Progenitor cell of endocrine pancreas (in vitro differentiated cells): ENCODE measurements around the gene CHN2. TPM values are rescaled to one million over a fixed set of nuclear protein-coding genes. Genes with fewer than 3 reads are reported as not detected.

Experiments
- DNase-seq: peaks from one replicate; pipeline ENCODE4 v3.0.0; 2021; ENCODE audit warnings: low spot score; ENCODE audit not compliant: unreplicated experiment
- H3K27ac Mint-ChIP-seq: 2 replicates; pipeline ENCODE4 v1.8.0; 2021; ENCODE audit warnings: mild to moderate bottlenecking, moderate library complexity, mixed read lengths
- H3K27me3 Mint-ChIP-seq: 2 replicates; pipeline ENCODE4 v1.8.0; 2021; ENCODE audit warnings: mixed read lengths
- H3K36me3 Mint-ChIP-seq: 2 replicates; pipeline ENCODE4 v1.8.0; 2022; ENCODE audit warnings: mixed read lengths; ENCODE audit not compliant: insufficient read depth
- H3K4me1 Mint-ChIP-seq: 2 replicates; pipeline ENCODE4 v1.8.0; 2021; ENCODE audit warnings: low read depth, mixed read lengths
- H3K4me3 Mint-ChIP-seq: 2 replicates; pipeline ENCODE4 v1.8.0; 2021; ENCODE audit warnings: low read depth, mild to moderate bottlenecking, moderate library complexity, mixed read lengths
- H3K9me3 Mint-ChIP-seq: 2 replicates; pipeline ENCODE4 v1.8.0; 2021; ENCODE audit warnings: low read depth, mixed read lengths
- total RNA-seq: library from RNA; stranded (reverse); gene quantifications from 2 replicates; pipeline ENCODE4 v1.2.1, GENCODE V29; 2021
- TF ChIP-seq, protein P1 (sequence below): fragments of 200-600 bp; sonication (generic); IDR thresholded peaks from one replicate; pipeline ENCODE4 v1.5.0; 2021; ENCODE audit warnings: antibody characterized with exemption, mild to moderate bottlenecking; ENCODE audit not compliant: unreplicated experiment

The CHN2 gene
- total RNA-seq, 1 donor from 2014 or later = 22.0 TPM

DNA sequence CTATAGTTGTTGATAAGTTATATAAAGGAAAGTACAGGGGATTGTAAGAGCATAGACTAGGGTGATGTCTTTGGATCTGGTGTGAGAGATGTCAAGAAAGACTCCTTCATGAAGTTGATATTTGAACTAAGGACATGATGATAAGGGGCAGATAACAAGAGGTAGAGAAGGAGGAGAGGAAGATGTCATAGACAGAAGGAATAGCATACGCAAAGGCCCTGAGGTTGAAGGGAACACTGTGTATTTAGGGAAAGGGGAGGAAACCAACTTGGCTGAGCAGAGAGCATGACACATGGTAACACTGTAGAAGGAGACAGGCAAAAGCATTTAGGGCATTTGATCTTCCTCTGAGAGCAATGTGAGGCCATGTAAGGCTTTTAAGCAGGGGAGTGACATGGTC is 170.8 kb downstream of the CHN2 start:
- Mint-ChIP-seq H3K4me3 (no peak overlapping the region), H3K36me3 (no peaks in the 10 kb centered on the region), H3K27ac (no peak overlapping the region), H3K4me1 (peaks cover 7% of the 10 kb centered on the region), H3K27me3 (no peaks in the 10 kb centered on the region), H3K9me3 (no peaks in the 10 kb centered on the region)
- no peak for DNase-seq
- TF ChIP-seq, protein P1, sequence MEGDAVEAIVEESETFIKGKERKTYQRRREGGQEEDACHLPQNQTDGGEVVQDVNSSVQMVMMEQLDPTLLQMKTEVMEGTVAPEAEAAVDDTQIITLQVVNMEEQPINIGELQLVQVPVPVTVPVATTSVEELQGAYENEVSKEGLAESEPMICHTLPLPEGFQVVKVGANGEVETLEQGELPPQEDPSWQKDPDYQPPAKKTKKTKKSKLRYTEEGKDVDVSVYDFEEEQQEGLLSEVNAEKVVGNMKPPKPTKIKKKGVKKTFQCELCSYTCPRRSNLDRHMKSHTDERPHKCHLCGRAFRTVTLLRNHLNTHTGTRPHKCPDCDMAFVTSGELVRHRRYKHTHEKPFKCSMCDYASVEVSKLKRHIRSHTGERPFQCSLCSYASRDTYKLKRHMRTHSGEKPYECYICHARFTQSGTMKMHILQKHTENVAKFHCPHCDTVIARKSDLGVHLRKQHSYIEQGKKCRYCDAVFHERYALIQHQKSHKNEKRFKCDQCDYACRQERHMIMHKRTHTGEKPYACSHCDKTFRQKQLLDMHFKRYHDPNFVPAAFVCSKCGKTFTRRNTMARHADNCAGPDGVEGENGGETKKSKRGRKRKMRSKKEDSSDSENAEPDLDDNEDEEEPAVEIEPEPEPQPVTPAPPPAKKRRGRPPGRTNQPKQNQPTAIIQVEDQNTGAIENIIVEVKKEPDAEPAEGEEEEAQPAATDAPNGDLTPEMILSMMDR = no peak

DNA sequence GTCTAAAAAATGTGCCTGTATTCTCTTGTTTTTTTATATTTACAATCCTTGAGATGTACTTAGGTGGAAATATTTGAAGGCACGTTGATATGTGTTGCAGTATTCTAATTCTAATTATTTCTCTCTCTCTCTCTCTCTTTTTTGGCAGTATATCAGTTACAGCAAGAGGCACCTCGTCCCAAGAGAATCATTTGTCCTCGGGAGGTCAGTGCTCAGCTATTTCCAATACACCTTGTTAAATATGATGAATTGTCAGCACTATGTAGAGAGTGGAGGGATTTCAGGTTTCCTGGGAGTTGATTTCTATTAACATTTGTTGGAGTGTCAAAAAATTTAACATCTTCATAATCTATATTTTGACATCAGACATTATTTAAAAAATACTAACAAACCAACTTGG is 173.2 kb downstream of the CHN2 start:
- Mint-ChIP-seq H3K4me1 (peaks cover 15% of the 10 kb centered on the region), H3K36me3 (no peaks in the 10 kb centered on the region), H3K9me3 (no peaks in the 10 kb centered on the region), H3K27me3 (no peaks in the 10 kb centered on the region), H3K4me3 (no peak overlapping the region), H3K27ac (no peak overlapping the region)
- no peak for DNase-seq
- TF ChIP-seq, protein P1 = no peak

DNA sequence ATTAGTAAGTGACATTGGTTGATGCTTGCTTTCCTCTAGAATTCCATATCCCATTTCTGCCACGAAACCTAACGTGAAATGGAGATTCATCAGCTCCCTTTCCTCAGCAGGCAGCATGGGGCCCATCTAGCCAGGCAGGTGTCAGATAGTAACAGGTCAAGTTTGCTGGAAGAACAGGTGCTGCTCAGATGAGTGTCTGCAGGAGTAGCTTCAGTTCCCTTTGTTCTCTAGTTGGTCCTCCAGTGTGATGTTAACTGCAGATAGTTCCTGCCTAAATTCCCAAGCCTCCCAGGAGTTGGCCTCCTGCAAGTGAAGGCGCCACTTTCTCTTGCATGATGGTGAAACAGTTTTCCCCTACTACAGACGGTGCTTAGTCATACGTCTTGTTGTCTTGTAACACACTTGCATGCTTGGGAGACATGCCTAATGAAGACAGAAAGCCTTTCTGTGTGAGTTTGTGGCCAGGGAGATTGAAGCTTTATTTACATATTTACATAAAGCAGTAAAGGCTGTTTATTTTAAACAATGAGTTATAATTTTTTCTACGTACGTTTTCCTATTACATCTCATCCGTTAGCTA is 175.4 kb downstream of the CHN2 start:
- TF ChIP-seq, protein P1 = no peak
- Mint-ChIP-seq H3K4me1 (peaks cover 22% of the 10 kb centered on the region), H3K9me3 (no peaks in the 10 kb centered on the region), H3K27me3 (no peaks in the 10 kb centered on the region), H3K36me3 (peaks cover 2% of the 10 kb centered on the region), H3K27ac (no peak overlapping the region), H3K4me3 (no peak overlapping the region)
- DNase-seq = no peak

DNA sequence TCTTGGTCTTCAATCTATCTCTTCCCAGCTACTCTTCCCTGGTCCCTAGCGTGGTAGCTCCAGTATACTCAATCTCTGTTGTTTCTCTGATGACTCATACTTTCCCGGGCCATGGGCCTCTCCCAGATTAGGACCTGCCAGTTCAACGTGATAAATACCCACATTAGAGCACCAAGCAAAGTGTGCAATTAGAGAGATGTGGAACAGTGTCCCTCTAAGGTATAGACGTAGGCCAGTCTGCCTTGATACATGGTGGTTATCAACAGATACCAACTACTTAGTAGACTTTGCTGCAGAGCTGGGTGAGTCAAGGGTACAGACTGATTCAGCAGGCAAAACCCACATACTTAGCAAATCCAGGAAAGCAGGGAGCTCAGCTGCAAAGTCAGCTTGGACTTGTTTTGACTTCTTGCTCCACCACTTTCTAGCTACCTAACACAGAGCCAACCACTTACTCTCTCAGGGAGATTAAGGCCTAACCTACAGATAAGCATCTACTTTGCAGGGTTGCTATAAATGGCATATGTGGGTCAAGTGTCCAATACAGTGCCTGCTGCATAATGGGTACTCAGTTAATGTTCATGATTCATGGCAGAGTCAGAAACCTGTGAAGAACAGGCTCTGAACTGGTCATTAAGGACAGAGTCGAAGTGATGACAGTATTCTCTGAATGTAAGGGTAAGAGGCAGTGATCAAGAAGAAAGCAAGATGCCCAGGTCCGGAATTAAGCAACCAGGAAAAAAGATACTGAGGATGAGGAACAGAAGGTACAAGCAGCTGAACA is 176.1 kb downstream of the CHN2 start:
- peaks cover 27% of the 10 kb centered on the region for H3K4me1 Mint-ChIP-seq
- no peaks in the 10 kb centered on the region for H3K27me3 Mint-ChIP-seq
- no peak for DNase-seq
- peaks cover 3% of the 10 kb centered on the region for H3K36me3 Mint-ChIP-seq
- no peak overlapping the region for H3K27ac Mint-ChIP-seq
- no peak overlapping the region for H3K4me3 Mint-ChIP-seq
- H3K9me3 Mint-ChIP-seq = no peaks in the 10 kb centered on the region
- TF ChIP-seq, protein P1 = no peak

DNA sequence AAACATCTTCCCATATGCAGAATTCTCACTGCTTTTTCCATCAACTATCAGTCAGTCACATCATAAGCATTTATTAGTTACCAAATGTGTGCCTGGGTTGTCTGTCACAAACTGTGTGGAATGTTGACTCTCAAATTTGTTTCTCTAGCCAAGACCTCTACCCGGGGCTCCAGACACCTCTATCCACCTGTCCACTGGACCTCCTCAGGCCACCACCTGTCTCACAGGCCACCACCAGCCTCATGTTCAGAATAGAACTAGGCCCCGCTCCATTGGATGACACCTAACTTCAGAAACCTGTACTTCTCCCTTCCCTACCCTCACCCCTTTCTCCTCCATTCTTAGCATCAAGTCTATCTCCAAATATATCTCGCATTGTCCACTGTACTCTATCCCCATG is 176.9 kb downstream of the CHN2 start:
- peak overlapping the region; percentile 42 for H3K27ac Mint-ChIP-seq
- peaks cover 3% of the 10 kb centered on the region for H3K36me3 Mint-ChIP-seq
- H3K4me1 Mint-ChIP-seq = peaks cover 32% of the 10 kb centered on the region
- no peaks in the 10 kb centered on the region for H3K9me3 Mint-ChIP-seq
- no peak for DNase-seq
- TF ChIP-seq, protein P1 = no peak
- H3K27me3 Mint-ChIP-seq = no peaks in the 10 kb centered on the region
- no peak overlapping the region for H3K4me3 Mint-ChIP-seq
